HepG2 (cell line): Measurements from ENCODE around the gene GAL3ST2. TPM values are rescaled to one million over a fixed set of nuclear protein-coding genes. Genes with fewer than 3 reads are reported as not detected.

ENCODE experiments used
- BATF2 ChIP-seq: sonication (generic); formaldehyde crosslinking; IDR thresholded peaks from 2 replicates; pipeline ENCODE4 v1.8.0; 2022; ENCODE audit warnings: mild to moderate bottlenecking, missing genetic modification reagents, moderate library complexity
- DZIP1 ChIP-seq: sonication (generic); formaldehyde crosslinking; IDR thresholded peaks from 2 replicates; pipeline ENCODE4 v1.5.0; 2020; ENCODE audit warnings: mild to moderate bottlenecking, missing genetic modification reagents
- KIAA2018 ChIP-seq: sonication (generic); formaldehyde crosslinking; IDR thresholded peaks from 2 replicates; pipeline ENCODE4 v1.5.0; 2020; ENCODE audit warnings: mild to moderate bottlenecking, missing genetic modification reagents, borderline replicate concordance
- RNF2 ChIP-seq: fragments of 450-650 bp; conservative IDR thresholded peaks from 2 replicates; pipeline ENCODE4 v1.6.1; 2016; ENCODE audit warnings: low read depth
- RXRB ChIP-seq: IDR thresholded peaks from 2 replicates; pipeline ENCODE4 v1.6.1; 2016; ENCODE audit warnings: borderline replicate concordance, missing genetic modification reagents, missing compliant biosample characterization
- ZBTB26 ChIP-seq: IDR thresholded peaks from 2 replicates; pipeline ENCODE4 v1.6.1; 2016; ENCODE audit warnings: missing compliant biosample characterization, missing genetic modification reagents, borderline replicate concordance
- ZNF142 ChIP-seq: sonication (generic); formaldehyde crosslinking; IDR thresholded peaks from 2 replicates; pipeline ENCODE4 v1.4.0; 2020; ENCODE audit warnings: missing genetic modification reagents
- polyA plus RNA-seq, 8 experiments: library from polyadenylated mRNA; depleted of rRNA in 3 of 8; stranded (reverse) in 7 of 8; unstranded in 1 of 8; fragments of >200 nt; fragmentation: Illumina TruSeq in 4 of 8; extraction: Trizol in 4 of 8; gene quantifications; 2 replicates each; pipeline versions ENCODE4 v1.2.1 to v1.2.3, GENCODE V29; 2011 to 2016; ENCODE audit warnings: low read depth in 4 of 8, missing spikeins in 1 of 8, mixed read lengths in 1 of 8; ENCODE audit not compliant: insufficient read depth in 1 of 8
- total RNA-seq, 5 experiments: library from RNA; depleted of rRNA; stranded (reverse); fragments of >200 nt; fragmentation: Illumina TruSeq; extraction: Trizol; gene quantifications; 2 replicates each; pipeline ENCODE4 v1.2.3, GENCODE V29; 2016; ENCODE audit warnings: low read depth in 1 of 5

GAL3ST2 gene
- total and polyA plus RNA-seq, 2 of the 13 experiments (the other 11 are each of a cell fraction or from before 2014, with no cell fraction given) = 0.17 to 0.20 TPM

GRCh38 chr2:241808721-241809382 is 32.2 kb downstream of the GAL3ST2 start, which contains the start of gene NEU4 (continued):
- TF ChIP-seq KIAA2018 (CRISPR knock-in tag) (no peak), DZIP1 (CRISPR knock-in tag) (no peak), RNF2 (peak; percentile 91), RXRB (CRISPR knock-in tag) (peak; percentile 66), BATF2 (CRISPR knock-in tag) (no peak; the same call in 1 of the 2 replicates), ZBTB26 (CRISPR knock-in tag) (peak; percentile 19; the same call in 1 of the 2 replicates), ZNF142 (CRISPR knock-in tag) (peak; percentile 87)
